Parathyroid adenoma (tissue), 2 donors: ENCODE measurements around the gene SNX11.

Experiments used
- H2AFZ ChIP-seq: fragments of 300-600 bp; sonication (generic); one replicate; pipeline ENCODE4 v1.7.0; 2017; ENCODE audit warnings: antibody characterized with exemption, mild to moderate bottlenecking
- H3K27ac ChIP-seq: fragments of 300-600 bp; sonication (generic); one replicate; pipeline ENCODE4 v1.7.0; 2017
- H3K27me3 ChIP-seq: fragments of 300-600 bp; sonication (generic); one replicate; pipeline ENCODE4 v1.7.0; 2017; ENCODE audit warnings: low read length; ENCODE audit not compliant: control insufficient read depth, insufficient read depth
- H3K36me3 ChIP-seq: fragments of 300-600 bp; sonication (generic); one replicate; pipeline ENCODE4 v1.7.0; 2017; ENCODE audit warnings: low read length; ENCODE audit not compliant: control insufficient read depth, insufficient read depth
- H3K4me1 ChIP-seq: fragments of 300-600 bp; sonication (generic); one replicate; pipeline ENCODE4 v1.7.0; 2017; ENCODE audit warnings: control low read depth
- H3K4me2 ChIP-seq: fragments of 300-600 bp; sonication (generic); one replicate; pipeline ENCODE4 v1.7.0; 2017; ENCODE audit warnings: low read length
- H3K4me3 ChIP-seq: fragments of 300-600 bp; sonication (generic); one replicate; pipeline ENCODE4 v1.7.0; 2017; ENCODE audit warnings: low read depth, low read length
- H3K79me2 ChIP-seq: fragments of 300-600 bp; sonication (generic); one replicate; pipeline ENCODE4 v1.7.0; 2017; ENCODE audit warnings: control low read depth
- H3K9ac ChIP-seq: fragments of 300-600 bp; sonication (generic); one replicate; pipeline ENCODE4 v1.7.0; 2017; ENCODE audit warnings: mild to moderate bottlenecking
- H3K9me3 ChIP-seq: fragments of 300-600 bp; sonication (generic); one replicate; pipeline ENCODE4 v1.7.0; 2017; ENCODE audit warnings: low read length; ENCODE audit not compliant: control insufficient read depth
- TF ChIP-seq, protein P1 (sequence below): fragments of 300-600 bp; sonication (generic); IDR thresholded peaks from one replicate; pipeline ENCODE4 v1.7.0; 2017; ENCODE audit warnings: antibody characterized with exemption, mild to moderate bottlenecking
- donor health status: primary hyperparathyroidism.

The SNX11 gene

DNA sequence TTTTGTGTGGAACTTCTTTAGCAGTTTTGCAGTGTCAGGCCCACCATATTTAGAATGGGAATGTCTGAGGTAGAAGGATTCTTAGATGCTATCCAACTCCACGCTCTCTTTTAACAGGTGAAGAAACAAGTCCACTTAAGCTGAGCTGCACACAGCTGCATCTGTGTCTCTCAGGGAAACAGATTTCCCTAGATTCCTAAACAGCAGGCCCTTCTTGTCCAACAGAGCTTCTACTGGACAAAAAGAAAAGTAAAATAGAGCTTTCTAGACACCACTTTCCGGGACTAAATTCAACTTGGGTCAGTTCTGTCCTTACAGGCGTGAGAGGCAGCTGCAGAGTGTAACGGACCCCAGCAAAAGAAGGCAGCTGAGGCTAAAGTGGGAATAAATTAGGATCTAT, 51.7 kb downstream of the SNX11 start:
- TF ChIP-seq, protein P1, sequence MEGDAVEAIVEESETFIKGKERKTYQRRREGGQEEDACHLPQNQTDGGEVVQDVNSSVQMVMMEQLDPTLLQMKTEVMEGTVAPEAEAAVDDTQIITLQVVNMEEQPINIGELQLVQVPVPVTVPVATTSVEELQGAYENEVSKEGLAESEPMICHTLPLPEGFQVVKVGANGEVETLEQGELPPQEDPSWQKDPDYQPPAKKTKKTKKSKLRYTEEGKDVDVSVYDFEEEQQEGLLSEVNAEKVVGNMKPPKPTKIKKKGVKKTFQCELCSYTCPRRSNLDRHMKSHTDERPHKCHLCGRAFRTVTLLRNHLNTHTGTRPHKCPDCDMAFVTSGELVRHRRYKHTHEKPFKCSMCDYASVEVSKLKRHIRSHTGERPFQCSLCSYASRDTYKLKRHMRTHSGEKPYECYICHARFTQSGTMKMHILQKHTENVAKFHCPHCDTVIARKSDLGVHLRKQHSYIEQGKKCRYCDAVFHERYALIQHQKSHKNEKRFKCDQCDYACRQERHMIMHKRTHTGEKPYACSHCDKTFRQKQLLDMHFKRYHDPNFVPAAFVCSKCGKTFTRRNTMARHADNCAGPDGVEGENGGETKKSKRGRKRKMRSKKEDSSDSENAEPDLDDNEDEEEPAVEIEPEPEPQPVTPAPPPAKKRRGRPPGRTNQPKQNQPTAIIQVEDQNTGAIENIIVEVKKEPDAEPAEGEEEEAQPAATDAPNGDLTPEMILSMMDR, result no peak
- Histone ChIP-seq H3K36me3 (no peaks in the 10 kb centered on the region), H2AFZ (no peak overlapping the region), H3K9ac (no peak overlapping the region), H3K9me3 (no peaks in the 10 kb centered on the region), H3K27me3 (no peaks in the 10 kb centered on the region), H3K4me1 (no peaks in the 10 kb centered on the region), H3K4me3 (no peak overlapping the region), H3K79me2 (no peaks in the 10 kb centered on the region), H3K4me2 (no peak overlapping the region), H3K27ac (no peak overlapping the region)

DNA sequence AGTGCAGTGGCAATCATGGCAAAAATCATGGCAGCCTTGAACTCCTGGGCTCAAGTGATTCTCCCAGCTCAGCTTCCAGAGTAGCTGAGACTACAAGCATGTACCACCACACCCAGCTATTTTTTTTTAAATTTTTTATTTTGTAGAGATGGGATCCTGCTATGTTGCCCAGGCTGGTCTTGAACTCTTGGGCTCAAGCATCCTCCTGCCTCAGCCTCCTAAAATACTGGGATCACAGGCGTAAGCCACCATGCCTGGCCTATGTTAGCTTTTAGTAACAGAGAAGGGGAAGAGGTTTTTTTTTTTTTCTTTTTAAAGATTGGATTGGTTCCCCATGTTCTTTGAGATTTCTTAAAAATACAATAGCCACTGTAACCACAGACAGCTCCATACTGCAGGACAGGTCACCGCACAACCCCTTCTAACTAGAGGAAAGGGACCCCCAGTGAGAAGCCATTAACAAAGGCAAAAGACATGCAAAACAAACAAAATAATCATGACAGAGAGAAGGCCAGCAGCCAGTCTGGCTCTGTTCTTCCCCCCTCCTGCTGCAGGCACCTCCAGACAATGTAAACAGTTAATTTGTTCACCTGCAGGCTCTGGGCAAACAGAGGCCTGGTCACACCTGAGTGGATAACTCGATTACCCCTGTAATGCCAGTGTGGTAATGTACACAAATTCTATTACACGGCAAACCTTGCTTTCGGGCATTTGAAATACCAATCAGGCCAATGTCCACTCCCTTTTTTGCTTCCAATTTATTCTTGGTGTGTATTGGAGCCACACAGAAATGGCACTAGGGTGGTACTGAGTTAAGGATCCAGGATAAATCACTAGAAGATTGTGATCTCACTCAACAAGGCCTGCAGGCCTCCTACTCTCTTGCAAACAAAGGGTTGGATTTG, 52.9 kb downstream of the SNX11 start:
- Histone ChIP-seq H3K4me1 (no peaks in the 10 kb centered on the region), H3K27ac (no peak overlapping the region), H3K9ac (no peak overlapping the region), H2AFZ (no peak overlapping the region), H3K4me2 (no peak overlapping the region), H3K4me3 (no peak overlapping the region), H3K36me3 (no peaks in the 10 kb centered on the region), H3K9me3 (no peaks in the 10 kb centered on the region), H3K79me2 (no peaks in the 10 kb centered on the region), H3K27me3 (no peaks in the 10 kb centered on the region)
- TF ChIP-seq, protein P1, result no peak

DNA sequence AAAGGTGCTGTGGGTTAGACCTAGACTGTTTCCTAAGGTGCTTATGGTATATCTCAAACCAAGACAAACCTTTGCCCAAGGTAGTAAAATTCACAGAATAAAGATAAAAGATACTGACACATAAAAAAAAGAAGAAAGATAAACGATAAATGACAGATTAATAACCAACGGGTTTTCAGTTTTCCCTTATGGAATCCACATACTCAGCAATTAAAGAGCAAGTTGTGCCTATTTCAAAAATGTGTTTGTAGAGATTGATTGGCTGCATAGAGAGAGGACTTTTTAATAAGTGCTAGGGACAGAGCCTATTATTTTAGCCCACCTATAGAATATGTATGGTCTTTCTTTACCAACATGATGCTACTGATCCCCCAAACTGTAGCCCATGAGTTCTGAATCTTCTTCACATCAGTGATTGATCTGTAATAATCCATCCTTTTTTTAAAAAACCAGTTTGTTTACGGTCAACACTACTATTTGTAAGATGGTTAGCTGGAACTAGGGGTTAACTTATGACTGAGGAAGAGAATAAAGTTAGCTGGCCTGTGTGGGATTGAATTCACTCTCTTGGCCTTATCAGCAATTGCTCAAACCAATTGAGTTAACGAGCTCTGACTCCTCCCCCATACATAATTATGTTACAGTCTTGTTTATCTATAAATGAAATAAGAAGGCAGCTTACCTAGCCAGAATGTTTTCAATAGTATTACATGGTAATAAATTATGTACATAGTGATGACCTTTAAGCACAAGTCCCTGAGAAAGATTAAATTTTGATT, 53.8 kb downstream of the SNX11 start:
- H3K79me2 ChIP-seq, result no peaks in the 10 kb centered on the region
- H3K4me2 ChIP-seq, result no peak overlapping the region

DNA sequence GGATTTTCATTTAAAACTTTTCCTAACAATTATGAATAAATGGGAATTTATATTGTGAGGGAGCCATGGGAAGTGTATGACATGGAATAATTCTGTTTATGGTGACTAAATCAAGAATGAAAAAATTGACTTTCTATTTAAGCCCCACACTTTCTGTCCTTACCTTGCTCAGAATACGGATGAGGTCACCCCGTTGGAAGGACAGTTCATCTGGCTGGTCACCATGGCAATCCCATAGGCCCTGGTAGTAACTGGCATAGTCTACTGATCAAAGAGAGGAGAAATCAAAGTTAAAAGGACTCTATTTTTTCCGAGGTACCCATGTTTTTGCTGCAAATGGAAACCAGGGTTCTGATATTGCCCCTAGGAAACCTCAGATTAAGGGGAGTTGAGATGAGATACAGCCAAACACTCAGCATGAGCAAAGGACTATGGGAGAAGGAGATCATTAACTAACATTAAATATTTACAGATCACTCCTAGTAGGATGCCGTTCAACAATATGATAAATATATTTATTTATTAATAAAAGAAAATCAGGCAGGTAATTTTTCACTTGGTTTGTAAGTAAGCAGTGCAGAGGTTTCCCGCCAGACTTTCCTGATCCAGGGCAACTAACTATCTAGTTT, 54.9 kb downstream of the SNX11 start:
- Histone ChIP-seq H3K27me3 (no peaks in the 10 kb centered on the region), H3K4me2 (no peak overlapping the region), H3K9ac (no peak overlapping the region), H3K4me1 (no peaks in the 10 kb centered on the region), H3K4me3 (no peak overlapping the region), H3K9me3 (no peaks in the 10 kb centered on the region), H2AFZ (no peak overlapping the region), H3K27ac (no peak overlapping the region), H3K79me2 (no peaks in the 10 kb centered on the region), H3K36me3 (no peaks in the 10 kb centered on the region)
- TF ChIP-seq, protein P1, result no peak

More for the DNA sequence above, 53.8 kb downstream of the SNX11 start:
- Histone ChIP-seq H3K27ac (no peak overlapping the region), H2AFZ (no peak overlapping the region), H3K9me3 (no peaks in the 10 kb centered on the region), H3K4me3 (no peak overlapping the region), H3K36me3 (no peaks in the 10 kb centered on the region), H3K4me1 (no peaks in the 10 kb centered on the region), H3K9ac (no peak overlapping the region), H3K27me3 (no peaks in the 10 kb centered on the region)
- TF ChIP-seq, protein P1, result no peak
